ENCODE data around the gene RIPOR2. TPM values are rescaled to one million over a fixed set of nuclear protein-coding genes. Genes with fewer than 3 reads are reported as not detected.

Gene RIPOR2
- total and polyA plus RNA-seq, 2 of the 13 experiments (the other 11 are each of a cell fraction or from before 2014, with no cell fraction given) = 0.02 to 0.05 TPM

GRCh38 chr6:24963887-24964570 lies 28.3 kb upstream of the RIPOR2 start:
- no peaks in the 10 kb centered on the region for H3K9me3 ChIP-seq (ENCODE audit: low read length)
- TF ChIP-seq ZNF354B (CRISPR knock-in tag; IDR thresholded peaks at IDR 0.05) (no peak), GLMP (CRISPR knock-in tag; IDR thresholded peaks at IDR 0.05; ENCODE audit: borderline replicate concordance) (no peak), HNF4G (IDR thresholded peaks at IDR 0.05; ENCODE audit: borderline replicate concordance, low read depth, low read length) (no peak), HNF4G (CRISPR knock-in tag; IDR thresholded peaks at IDR 0.05; ENCODE audit: borderline replicate concordance, low read depth) (no peak), MEIS2 (CRISPR knock-in tag; IDR thresholded peaks at IDR 0.05) (no peak), NKX3-1 (CRISPR knock-in tag; IDR thresholded peaks at IDR 0.05) (no peak), ZNF660 (CRISPR knock-in tag; IDR thresholded peaks at IDR 0.05; ENCODE audit: borderline replicate concordance, low read depth) (no peak), SKIL (CRISPR knock-in tag; IDR thresholded peaks at IDR 0.05; ENCODE audit: borderline replicate concordance) (no peak), SRF (IDR thresholded peaks at IDR 0.05; ENCODE audit: low read depth, low read length) (no peak)
- TF ChIP-seq, protein P1, sequence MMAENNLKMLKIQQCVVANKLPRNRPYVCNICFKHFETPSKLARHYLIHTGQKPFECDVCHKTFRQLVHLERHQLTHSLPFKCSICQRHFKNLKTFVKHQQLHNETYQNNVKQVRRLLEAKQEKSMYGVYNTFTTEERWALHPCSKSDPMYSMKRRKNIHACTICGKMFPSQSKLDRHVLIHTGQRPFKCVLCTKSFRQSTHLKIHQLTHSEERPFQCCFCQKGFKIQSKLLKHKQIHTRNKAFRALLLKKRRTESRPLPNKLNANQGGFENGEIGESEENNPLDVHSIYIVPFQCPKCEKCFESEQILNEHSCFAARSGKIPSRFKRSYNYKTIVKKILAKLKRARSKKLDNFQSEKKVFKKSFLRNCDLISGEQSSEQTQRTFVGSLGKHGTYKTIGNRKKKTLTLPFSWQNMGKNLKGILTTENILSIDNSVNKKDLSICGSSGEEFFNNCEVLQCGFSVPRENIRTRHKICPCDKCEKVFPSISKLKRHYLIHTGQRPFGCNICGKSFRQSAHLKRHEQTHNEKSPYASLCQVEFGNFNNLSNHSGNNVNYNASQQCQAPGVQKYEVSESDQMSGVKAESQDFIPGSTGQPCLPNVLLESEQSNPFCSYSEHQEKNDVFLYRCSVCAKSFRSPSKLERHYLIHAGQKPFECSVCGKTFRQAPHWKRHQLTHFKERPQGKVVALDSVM (CRISPR knock-in tag; IDR thresholded peaks at IDR 0.05) = no peak
- TF ChIP-seq, protein P2, sequence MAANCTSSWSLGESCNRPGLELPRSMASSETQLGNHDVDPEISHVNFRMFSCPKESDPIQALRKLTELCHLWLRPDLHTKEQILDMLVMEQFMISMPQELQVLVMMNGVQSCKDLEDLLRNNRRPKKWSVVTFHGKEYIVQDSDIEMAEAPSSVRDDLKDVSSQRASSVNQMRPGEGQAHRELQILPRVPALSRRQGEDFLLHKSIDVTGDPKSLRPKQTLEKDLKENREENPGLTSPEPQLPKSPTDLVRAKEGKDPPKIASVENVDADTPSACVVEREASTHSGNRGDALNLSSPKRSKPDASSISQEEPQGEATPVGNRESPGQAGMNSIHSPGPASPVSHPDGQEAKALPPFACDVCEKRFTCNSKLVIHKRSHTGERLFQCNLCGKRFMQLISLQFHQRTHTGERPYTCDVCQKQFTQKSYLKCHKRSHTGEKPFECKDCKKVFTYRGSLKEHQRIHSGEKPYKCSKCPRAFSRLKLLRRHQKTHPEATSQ (CRISPR knock-in tag; IDR thresholded peaks at IDR 0.05; ENCODE audit: borderline replicate concordance) = no peak
- TF ChIP-seq, protein P3, sequence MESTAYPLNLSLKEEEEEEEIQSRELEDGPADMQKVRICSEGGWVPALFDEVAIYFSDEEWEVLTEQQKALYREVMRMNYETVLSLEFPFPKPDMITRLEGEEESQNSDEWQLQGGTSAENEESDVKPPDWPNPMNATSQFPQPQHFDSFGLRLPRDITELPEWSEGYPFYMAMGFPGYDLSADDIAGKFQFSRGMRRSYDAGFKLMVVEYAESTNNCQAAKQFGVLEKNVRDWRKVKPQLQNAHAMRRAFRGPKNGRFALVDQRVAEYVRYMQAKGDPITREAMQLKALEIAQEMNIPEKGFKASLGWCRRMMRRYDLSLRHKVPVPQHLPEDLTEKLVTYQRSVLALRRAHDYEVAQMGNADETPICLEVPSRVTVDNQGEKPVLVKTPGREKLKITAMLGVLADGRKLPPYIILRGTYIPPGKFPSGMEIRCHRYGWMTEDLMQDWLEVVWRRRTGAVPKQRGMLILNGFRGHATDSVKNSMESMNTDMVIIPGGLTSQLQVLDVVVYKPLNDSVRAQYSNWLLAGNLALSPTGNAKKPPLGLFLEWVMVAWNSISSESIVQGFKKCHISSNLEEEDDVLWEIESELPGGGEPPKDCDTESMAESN (CRISPR knock-in tag; conservative IDR thresholded peaks at IDR 0.05) = no peak
- H3K79me2 ChIP-seq (ENCODE audit: insufficient read depth, low read length) = no peaks in the 10 kb centered on the region
- CTCF ChIA-PET (ENCODE audit: low intra/inter-chr PET ratio, low total read pairs) = no interaction called here
- no peak for DNase-seq (ENCODE audit: low spot score)
- no peak overlapping the region for H3K9ac ChIP-seq (ENCODE audit: insufficient read depth, low read depth, low read length)
- H3K4me2 ChIP-seq (ENCODE audit: low read depth, low read length) = no peak overlapping the region
- intact Hi-C loops (cut with micrococcal nuclease; ENCODE audit: unreplicated experiment) = no loop called here
- H2AFZ ChIP-seq (ENCODE audit: low read length) = no peak overlapping the region
- BruUV-seq (replicated peaks) = no TSS peak
- POLR2A ChIA-PET = no interaction called here
- H3K27ac ChIP-seq (ENCODE audit: extremely low read length, insufficient read depth, low read length) = no peak overlapping the region
- no peak for FAIRE-seq
- H3K4me3 ChIP-seq (replicated peaks in 1 of 3; ENCODE audit: insufficient read depth in 1 of 3, low read depth in 2 of 3, low read length in 3 of 3) = no peak overlapping the region
- ATAC-seq = no peak
- no peaks in the 10 kb centered on the region for H3K36me3 ChIP-seq (replicated peaks in 1 of 2; ENCODE audit: control insufficient read depth in 1 of 2, insufficient read depth in 2 of 2, low read length in 2 of 2)
- 42% methylated on average over 6 of the region's 6 CpGs for WGBS (ENCODE audit: low lambda C conversion rate)
- H4K20me1 ChIP-seq (ENCODE audit: insufficient read depth, low read length) = no peaks in the 10 kb centered on the region
- no peaks in the 10 kb centered on the region for H3K4me1 ChIP-seq (ENCODE audit: insufficient read depth, low read length)
- in situ Hi-C loops (cut with HindIII; ENCODE audit: extremely low pct_ligation_motif_present, low pct_unique_long_range_greater_than_20kb) = no loop called here
- peaks cover 0 to 18% of the 10 kb centered on the region in 2 experiments; a peak in 3 of 5 replicates for H3K27me3 ChIP-seq (ENCODE audit: control insufficient read depth in 1 of 2, insufficient read depth in 2 of 2, low read length in 2 of 2)
